ENCODE data around the gene PIP4K2C.
"Not testable (repeated sequence)": the region's sequence is repeated elsewhere in the genome, so short reads cannot be mapped to it uniquely, and the experiment has no call there.

GRCh38 chr12:57645990-57646658 lies 55.1 kb downstream of the PIP4K2C start:
- TF ChIP-seq, protein P1, sequence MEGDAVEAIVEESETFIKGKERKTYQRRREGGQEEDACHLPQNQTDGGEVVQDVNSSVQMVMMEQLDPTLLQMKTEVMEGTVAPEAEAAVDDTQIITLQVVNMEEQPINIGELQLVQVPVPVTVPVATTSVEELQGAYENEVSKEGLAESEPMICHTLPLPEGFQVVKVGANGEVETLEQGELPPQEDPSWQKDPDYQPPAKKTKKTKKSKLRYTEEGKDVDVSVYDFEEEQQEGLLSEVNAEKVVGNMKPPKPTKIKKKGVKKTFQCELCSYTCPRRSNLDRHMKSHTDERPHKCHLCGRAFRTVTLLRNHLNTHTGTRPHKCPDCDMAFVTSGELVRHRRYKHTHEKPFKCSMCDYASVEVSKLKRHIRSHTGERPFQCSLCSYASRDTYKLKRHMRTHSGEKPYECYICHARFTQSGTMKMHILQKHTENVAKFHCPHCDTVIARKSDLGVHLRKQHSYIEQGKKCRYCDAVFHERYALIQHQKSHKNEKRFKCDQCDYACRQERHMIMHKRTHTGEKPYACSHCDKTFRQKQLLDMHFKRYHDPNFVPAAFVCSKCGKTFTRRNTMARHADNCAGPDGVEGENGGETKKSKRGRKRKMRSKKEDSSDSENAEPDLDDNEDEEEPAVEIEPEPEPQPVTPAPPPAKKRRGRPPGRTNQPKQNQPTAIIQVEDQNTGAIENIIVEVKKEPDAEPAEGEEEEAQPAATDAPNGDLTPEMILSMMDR (IDR thresholded peaks at IDR 0.05; ENCODE audit: insufficient read depth, low read length), result not testable (repeated sequence)
- not testable (repeated sequence) for TF ChIP-seq GABPA (IDR thresholded peaks at IDR 0.05; ENCODE audit: low read depth)
